GM18870 (cell line): ENCODE results near the gene CATSPERD.

Experiments
- ATAC-seq: cut with Tn5 transposase; IDR thresholded peaks from one replicate; pipeline ENCODE4 v1.9.1; 2021; ENCODE audit warnings: moderate library complexity; ENCODE audit not compliant: unreplicated experiment

CATSPERD gene

GRCh38 chr19:5719961-5720790 is at the start of gene CATSPERD, which contains the start of gene LONP1:
TSS of gene CATSPERD (plus strand) at chr19:5720637. CDS start at chr19:5720738, 101 bp downstream.
TSS of gene LONP1 (minus strand) at chr19:5720146. CDS start at chr19:5720132, 14 bp downstream.
- ATAC-seq = peak; percentile 89

GRCh38 chr19:5671600-5671999 is 48.8 kb upstream of the CATSPERD start:
- ATAC-seq = no peak

- no peak for ATAC-seq
These were observed 47.6 kb upstream of the CATSPERD start for GRCh38 chr19:5672708-5673459.

- ATAC-seq = no peak
These were observed 46.7 kb upstream of the CATSPERD start for GRCh38 chr19:5673752-5674151.

- ATAC-seq = no peak
These were observed 45.7 kb upstream of the CATSPERD start for GRCh38 chr19:5674714-5675113.

- ATAC-seq = no peak
These were observed 44.2 kb upstream of the CATSPERD start for GRCh38 chr19:5676105-5676771.

GRCh38 chr19:5676772-5677105 is 43.7 kb upstream of the CATSPERD start:
- no peak for ATAC-seq

- ATAC-seq = no peak
These were observed 43.3 kb upstream of the CATSPERD start for GRCh38 chr19:5677136-5677535.

- no peak for ATAC-seq
These were observed 42.9 kb upstream of the CATSPERD start for GRCh38 chr19:5677580-5677979.

GRCh38 chr19:5678071-5678718 is 42.2 kb upstream of the CATSPERD start:
- ATAC-seq = no peak

GRCh38 chr19:5679289-5680083 is 41.0 kb upstream of the CATSPERD start:
- ATAC-seq = no peak

- no peak for ATAC-seq
These were observed 40.4 kb upstream of the CATSPERD start for GRCh38 chr19:5680084-5680436.

GRCh38 chr19:5680437-5681368 is 39.7 kb upstream of the CATSPERD start, which contains the start of the genes HSD11B1L and MICOS13:
TSS of gene HSD11B1L (plus strand) at chr19:5681027. CDS start at chr19:5684833, 3,806 bp downstream.
TSS of gene MICOS13 (minus strand) at chr19:5680516. CDS start at chr19:5680486, 30 bp downstream.
- ATAC-seq = peak; percentile 86

GRCh38 chr19:5681391-5682106 is 38.9 kb upstream of the CATSPERD start:
- ATAC-seq = no peak

GRCh38 chr19:5682107-5682482 is 38.3 kb upstream of the CATSPERD start:
- ATAC-seq = no peak

GRCh38 chr19:5683177-5683886 is 37.1 kb upstream of the CATSPERD start:
- no peak for ATAC-seq

GRCh38 chr19:5684694-5685430 is 35.6 kb upstream of the CATSPERD start:
- ATAC-seq = no peak
